HepG2 (cell line): ENCODE measurements around the gene C1QTNF12.

Source experiments
- CBX1 ChIP-seq: IDR thresholded peaks from one replicate; pipeline ENCODE4 v1.6.1; 2016; ENCODE audit warnings: antibody characterized with exemption, low read depth
- CTCF ChIP-seq: sonication (generic); formaldehyde crosslinking; IDR thresholded peaks from 2 replicates; pipeline ENCODE4 v1.5.0; 2020; ENCODE audit warnings: mild to moderate bottlenecking, missing genetic modification reagents, moderate library complexity
- EZH2 ChIP-seq: conservative IDR thresholded peaks from 2 replicates; pipeline ENCODE4 v1.6.1; 2012; ENCODE audit warnings: mild to moderate bottlenecking, low read depth, low read length, moderate library complexity
- IRX3 ChIP-seq: sonication (generic); formaldehyde crosslinking; IDR thresholded peaks from 2 replicates; pipeline ENCODE4 v1.8.1; 2023; ENCODE audit warnings: mild to moderate bottlenecking, low read depth, missing genetic modification reagents, borderline replicate concordance
- KLF12 ChIP-seq: sonication (generic); formaldehyde crosslinking; IDR thresholded peaks from 2 replicates; pipeline ENCODE4 v1.4.0; 2020; ENCODE audit warnings: missing genetic modification reagents, borderline replicate concordance
- MAX ChIP-seq: IDR thresholded peaks from 2 replicates; pipeline ENCODE4 v1.6.1; 2012; ENCODE audit warnings: inconsistent platforms
- MLX ChIP-seq: IDR thresholded peaks from 2 replicates; pipeline ENCODE4 v1.6.1; 2016
- ZBTB33 ChIP-seq: sonication (generic); formaldehyde crosslinking; IDR thresholded peaks from 2 replicates; pipeline ENCODE4 v1.4.0; 2020; ENCODE audit warnings: missing genetic modification reagents
- ZNF691 ChIP-seq: sonication (generic); formaldehyde crosslinking; IDR thresholded peaks from 2 replicates; pipeline ENCODE4 v1.4.0; 2020; ENCODE audit warnings: missing genetic modification reagents, low read depth, mild to moderate bottlenecking, borderline replicate concordance

- TF ChIP-seq MLX (CRISPR knock-in tag) (no peak), CTCF (no peak), ZBTB33 (CRISPR knock-in tag) (no peak), EZH2 (no peak), CBX1 (no peak), MAX (no peak), IRX3 (CRISPR knock-in tag) (no peak), ZNF691 (CRISPR knock-in tag) (no peak), KLF12 (CRISPR knock-in tag) (no peak)
Measured at GRCh38 chr1:1295154-1295923, 48.8 kb upstream of the C1QTNF12 start.
